ENCODE data around the gene USP22.

- no peak for TF ChIP-seq CTCF (IDR thresholded peaks at IDR 0.05; ENCODE audit: control extremely low read depth in 1 of 3, insufficient read depth in 1 of 3, low read depth in 1 of 3, low read length in 3 of 3)
- no peak for TF ChIP-seq POU5F1 (IDR thresholded peaks at IDR 0.05; ENCODE audit: low read depth, low read length)
- TF ChIP-seq RFX5 (IDR thresholded peaks at IDR 0.05; ENCODE audit: borderline replicate concordance, low read depth, low read length): no peak
These were observed 77.3 kb downstream of the USP22 start for GRCh38 chr17:20965492-20965891.

Measured in H1 (cell line).